ENCODE data around the gene MICAL3.

DNA sequence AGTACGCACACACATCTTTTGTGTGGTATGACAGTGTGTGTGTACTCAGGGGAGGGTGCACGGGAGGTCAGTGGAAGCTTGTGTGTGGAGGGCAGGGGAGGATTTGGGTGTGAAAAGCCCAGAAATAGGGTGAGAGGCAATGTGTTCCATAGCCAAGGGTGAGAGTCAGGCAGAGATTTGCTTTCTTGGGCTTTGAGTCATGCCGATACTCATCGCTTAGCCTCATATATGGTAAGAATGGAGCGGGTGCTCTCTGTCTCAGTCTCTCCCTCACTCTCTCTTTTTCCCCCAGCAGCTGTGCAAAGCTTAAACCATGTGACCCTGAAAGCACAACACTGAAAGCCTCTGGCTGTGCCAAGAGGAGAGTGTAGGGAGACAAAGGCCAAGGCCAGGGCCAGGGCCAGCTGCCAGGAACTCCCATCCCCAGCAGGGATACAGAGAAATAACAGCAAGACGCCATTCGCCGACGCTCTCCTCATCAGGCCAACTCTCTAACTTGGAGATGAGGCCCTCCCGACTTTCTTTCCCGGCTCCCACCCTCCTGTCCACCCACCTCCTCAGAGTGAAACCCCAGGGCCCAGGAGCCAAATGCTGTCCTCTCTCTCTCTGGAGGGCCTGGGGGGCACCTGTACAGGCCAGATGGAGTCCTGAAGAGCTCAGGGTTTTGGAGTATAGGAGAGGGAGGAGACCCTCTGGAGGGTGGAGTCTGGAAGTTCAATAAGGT, 20.3 kb upstream of the MICAL3 start:
- TF ChIP-seq CTCF (IDR thresholded peaks at IDR 0.05), result no peak
- TF ChIP-seq RAD21 (conservative IDR thresholded peaks at IDR 0.05 in 1 of 2, IDR thresholded peaks at IDR 0.05 in 1 of 2), result no peak
- TF ChIP-seq REST (IDR thresholded peaks at IDR 0.05), result no peak
- TF ChIP-seq POLR2A (IDR thresholded peaks at IDR 0.05; ENCODE audit: low read length), result no peak
- TF ChIP-seq ATOH8 (CRISPR knock-in tag; IDR thresholded peaks at IDR 0.05; ENCODE audit: low read depth), result no peak
- no peak for TF ChIP-seq NPAS2 (CRISPR knock-in tag; IDR thresholded peaks at IDR 0.05; ENCODE audit: borderline replicate concordance)
- no peak for TF ChIP-seq RFX5 (IDR thresholded peaks at IDR 0.05)
- TF ChIP-seq MYC (IDR thresholded peaks at IDR 0.05; ENCODE audit: borderline replicate concordance, low read length), result no peak
- no peak for TF ChIP-seq EP300 (IDR thresholded peaks at IDR 0.05)
- no peak for TF ChIP-seq RCOR1 (IDR thresholded peaks at IDR 0.05; ENCODE audit: low read depth, low read length)
- TF ChIP-seq EHMT2 (IDR thresholded peaks at IDR 0.05; ENCODE audit: low read depth), result no peak
